T-helper 9 cell (primary cell): ENCODE results near the gene SPSB1.

Experiments used
- DNase-seq: peaks from one replicate; pipeline ENCODE4 v3.0.0-alpha.2; 2020

The SPSB1 gene

DNA sequence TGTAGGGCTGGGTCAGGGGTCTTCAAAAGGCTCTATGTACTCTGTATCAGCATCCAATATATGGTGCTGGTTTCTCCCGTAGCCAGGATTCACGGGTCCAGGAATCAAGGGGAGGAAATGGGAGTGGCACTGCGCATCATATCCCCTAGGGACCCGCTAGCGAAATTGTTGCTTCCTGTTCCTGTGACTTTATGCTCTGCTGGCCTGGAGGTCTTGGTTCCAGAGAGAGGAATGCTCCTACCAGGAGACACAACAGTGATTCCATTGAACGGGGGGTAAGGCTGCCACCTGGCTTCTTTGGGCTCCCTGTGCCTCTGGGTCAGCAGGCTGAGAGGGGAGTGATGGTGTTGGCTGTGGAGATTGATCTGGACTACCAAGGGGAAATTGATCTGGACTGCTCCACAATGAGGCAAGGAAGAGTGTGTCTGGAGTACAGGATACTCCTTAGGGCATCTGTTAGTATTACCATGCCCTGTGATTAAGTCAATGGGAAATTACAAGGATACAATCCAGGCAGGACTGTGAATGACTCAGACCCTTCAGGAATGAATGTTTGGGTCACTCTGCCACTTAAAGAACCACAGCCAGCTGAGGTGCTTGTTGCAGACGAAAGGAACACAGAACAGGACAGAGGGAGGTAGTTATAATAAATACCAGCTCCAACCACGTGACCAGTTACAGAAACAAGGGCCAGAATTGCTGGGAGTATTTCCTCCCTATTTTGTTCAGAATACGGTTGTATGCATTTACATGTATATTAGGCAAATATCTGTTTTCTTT is 10.2 kb downstream of the SPSB1 start:
- no peak for DNase-seq

DNA sequence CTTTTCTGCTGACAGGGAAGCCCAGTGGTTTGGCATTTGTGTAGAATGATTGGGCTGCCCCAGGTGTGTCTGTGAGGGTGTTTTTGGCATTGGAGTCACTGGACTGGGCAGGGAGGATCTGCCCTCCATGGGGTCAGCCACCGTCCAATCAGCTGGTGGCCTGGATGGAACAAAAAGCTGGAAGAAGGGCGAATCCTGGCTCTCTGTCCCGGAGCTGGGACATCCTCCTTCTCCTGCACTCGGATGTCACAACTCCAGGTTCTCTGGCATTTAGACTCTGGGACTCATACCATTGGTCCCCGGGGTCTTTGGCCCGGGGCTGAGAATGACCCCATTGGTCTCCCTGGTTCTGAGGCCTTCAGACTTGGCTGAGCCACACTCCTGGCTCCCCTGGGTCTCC is 11.2 kb downstream of the SPSB1 start:
- no peak for DNase-seq

DNA sequence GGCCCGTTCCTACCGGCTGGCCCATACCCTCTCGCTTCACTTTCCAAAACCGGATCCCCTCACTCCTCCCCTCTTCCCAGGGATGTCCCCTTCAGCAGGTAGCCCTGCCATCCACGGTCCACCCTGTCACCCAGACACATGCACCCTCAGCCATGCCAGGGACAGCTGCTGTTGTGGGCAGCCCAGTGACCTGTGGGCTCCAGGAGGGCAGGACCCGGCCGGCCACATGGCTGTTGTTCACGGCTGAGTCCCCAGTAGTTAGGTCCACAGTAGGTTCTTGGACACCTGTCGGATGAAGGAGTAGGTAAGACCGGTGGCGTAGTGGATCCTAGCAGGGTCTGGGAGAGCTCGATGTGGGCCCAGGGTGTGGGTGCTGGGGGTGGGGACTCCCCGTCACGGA is 12.5 kb downstream of the SPSB1 start:
- DNase-seq: no peak

DNA sequence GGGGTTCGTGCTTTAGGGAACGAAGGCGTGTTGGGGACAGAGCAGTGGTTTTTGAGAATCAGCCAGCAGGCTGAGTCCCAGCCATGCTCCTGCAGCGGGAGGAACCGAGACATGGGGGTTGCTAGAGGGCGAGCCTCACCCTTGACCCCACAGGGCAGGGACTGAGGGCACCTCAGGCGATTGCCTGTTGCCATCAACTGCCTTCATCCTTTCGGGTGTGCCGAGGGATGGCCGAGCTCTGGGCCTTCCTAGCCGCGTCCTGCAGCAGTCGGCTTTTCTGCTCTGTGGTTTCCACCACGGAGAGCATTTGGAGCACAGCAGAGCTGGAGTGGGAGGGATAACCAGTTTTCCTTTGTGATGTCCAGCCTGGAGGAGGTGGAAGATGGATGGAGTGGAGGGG is 13.3 kb downstream of the SPSB1 start:
- no peak for DNase-seq

DNA sequence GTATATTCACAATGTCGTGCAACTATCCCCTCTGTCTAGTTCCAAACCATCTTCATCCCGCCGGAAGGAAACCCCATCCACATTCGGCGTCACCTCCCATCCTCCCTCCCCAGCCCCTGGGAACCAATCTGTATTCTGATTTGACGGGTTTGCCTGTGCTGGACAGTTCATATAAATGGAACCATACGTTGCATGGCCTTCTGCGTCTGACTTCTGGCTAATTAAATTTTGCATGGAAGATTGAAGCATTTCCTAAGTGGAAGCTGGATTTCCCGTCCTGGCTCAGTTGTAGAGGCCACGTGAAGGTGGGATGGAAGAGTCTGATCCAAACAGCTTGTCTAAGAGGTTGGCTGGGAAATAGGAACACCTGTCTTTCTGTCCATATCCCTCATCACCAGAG is 14.6 kb downstream of the SPSB1 start:
- no peak for DNase-seq

DNA sequence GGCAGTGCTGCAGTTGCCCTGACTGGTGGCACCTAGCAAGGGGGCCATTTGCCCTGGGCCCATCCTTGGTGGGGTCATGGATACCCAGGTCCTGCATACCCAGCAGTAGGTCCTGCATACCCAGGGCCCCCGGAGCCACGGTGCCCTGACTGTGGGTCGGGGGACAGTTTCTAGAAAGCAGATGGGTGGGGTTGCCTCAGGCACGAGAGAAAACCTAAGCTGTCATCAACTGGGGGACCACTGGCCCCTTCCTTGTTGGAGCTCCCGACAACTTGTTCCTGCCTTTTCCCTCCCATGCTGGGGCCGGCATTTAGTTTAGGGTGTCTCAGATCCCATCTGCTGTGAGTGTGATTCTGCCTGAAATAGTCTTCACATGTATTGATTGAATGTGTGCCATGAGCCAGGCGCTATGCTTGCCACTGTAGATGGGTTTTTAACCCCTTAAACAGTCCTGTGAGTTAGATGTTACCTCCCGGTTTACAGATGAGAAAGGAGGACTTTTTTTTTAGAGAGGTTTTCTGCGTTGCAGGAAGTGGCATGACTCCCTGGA is 15.6 kb downstream of the SPSB1 start:
- no peak for DNase-seq

DNA sequence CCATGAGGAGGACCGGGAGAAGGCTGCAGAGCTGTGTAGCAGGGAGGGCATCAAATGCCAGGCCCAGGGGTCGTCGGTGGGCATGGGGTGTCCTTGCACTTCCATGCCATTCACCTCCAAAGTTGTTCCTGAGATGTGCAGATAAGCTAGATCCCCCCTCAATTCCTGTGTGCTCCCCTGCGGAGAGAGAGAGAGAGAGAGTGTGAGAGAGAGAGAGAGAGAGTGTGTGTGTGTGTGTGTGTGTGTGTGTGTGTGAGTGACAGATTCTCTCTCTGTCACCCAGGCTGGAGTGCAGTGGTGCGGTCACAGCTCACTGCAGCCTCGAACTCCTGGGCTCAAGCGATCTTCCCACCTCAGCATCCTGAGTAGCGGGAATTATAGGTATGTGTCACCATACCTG is 16.4 kb downstream of the SPSB1 start:
- DNase-seq: no peak

DNA sequence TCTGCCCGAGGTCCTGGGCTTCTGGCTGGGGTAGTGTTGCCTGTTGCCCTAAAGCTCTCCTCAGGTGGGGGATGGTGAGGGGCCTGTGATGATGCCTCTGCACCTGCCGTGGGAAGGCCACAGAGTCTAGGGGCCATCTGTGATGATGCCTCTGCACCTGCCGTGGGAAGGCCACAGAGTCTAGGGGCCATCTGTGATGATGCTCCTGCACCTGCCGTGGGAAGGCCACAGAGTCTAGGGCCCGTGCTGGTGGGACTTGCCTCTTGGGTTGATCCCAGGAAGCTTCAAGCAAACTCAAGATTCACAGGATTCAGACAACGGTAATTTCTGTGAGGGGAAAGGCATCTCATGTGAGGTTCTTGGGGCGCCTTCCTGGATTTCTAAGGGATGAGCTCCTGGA is 17.3 kb downstream of the SPSB1 start:
- no peak for DNase-seq

DNA sequence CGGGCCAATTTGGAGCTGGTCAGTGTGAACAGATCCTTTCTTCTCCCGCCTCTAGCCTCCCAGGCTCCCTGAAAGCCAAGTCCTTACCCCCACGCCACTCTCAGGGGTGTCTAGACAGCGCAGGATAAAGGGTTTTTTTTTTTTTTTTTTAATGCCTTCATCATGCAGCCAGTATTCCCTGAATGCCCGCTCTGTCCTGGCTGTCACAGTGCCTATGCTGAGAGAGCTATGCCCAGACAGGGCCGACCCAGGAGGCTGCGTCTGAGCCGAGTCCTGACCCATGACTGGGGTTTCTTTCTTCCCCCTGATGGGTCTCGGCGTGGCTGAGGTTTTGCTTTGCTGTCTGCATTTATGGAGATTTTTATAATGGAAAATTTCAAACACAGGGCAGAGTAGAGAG is 18.3 kb downstream of the SPSB1 start:
- no peak for DNase-seq

DNA sequence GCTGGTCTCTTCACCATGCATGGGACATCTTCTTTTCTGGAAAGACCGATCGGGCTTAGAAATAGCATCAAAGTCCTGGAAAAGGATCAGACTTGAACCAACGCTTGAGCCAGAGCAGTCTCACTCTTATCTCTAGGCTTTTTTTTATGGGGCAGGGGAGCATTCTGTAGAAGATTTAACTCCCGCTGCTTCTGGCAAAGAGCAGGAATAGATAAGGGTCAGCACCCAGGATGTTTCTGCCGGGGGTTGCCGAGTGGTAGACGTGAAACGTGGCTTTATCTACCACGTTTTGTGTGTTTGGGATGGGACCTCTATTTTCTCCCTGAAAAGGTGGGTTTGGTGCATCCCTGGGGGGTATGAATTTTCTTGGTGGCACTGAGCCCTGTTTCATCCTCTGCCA is 18.8 kb downstream of the SPSB1 start:
- no peak for DNase-seq

DNA sequence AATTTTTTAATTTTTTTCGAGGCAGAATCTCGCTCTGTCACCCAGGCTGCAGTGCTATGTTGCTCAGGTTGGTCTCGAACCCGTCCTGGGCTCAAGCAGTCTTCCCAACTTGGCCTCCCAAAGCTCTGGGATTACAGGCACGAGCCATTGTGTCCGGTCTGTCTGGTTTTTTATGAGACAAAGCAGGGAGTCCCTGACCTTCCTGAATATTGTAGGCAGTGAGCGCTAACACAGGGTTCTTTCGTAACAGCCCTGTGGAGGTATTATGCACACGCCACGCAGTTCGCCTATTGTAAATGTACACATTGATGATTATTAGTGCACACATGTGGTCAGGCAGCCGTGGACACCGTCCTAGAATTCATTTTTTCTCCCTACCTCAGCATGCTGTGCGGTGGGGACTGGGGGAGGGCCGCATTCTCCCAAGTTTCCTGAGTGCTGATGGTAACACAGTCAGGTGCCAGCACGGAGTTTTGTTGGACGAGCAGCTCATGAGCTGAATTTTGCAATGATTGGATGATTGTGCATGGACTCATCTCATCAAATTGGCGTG is 19.6 kb downstream of the SPSB1 start:
- no peak for DNase-seq

DNA sequence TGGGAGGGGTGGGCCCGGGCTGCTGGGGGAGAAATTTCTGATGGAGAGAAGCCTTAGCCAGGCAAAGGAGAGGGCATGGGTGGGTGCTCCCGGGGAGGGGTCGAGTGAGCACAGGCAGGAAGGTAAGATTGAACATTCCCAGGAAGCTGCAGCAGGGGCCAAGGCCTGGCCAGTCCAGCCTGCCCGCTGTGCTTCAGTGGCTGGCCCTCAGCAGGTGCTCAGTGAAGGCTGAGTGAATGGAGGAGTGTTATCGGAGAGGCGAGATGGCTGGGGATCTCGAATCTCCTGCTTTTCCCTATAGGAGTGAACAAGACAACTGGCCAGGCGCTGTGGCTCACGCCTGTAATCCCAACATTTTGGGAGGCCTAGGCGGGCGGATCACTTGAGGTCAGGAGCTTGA is 20.9 kb downstream of the SPSB1 start:
- no peak for DNase-seq

DNA sequence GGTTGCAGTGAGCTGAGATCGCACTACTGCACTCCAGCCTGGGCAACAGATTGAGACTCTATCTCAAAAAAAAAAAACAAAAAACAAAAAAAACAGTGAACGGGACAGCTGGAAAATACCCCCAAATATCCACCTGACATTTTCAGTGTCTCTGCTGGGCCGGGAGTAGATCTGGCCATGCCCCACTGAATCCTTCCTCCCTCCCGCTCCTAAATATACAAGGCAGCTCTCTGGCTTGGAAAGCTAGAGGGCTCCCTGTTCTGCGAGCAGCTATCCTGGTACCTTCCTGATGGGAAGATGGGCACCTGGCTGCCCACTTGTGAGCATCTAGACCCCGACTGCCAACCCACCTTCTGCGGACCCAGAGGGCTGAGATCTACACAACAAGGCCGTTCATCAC is 21.4 kb downstream of the SPSB1 start:
- DNase-seq: no peak

DNA sequence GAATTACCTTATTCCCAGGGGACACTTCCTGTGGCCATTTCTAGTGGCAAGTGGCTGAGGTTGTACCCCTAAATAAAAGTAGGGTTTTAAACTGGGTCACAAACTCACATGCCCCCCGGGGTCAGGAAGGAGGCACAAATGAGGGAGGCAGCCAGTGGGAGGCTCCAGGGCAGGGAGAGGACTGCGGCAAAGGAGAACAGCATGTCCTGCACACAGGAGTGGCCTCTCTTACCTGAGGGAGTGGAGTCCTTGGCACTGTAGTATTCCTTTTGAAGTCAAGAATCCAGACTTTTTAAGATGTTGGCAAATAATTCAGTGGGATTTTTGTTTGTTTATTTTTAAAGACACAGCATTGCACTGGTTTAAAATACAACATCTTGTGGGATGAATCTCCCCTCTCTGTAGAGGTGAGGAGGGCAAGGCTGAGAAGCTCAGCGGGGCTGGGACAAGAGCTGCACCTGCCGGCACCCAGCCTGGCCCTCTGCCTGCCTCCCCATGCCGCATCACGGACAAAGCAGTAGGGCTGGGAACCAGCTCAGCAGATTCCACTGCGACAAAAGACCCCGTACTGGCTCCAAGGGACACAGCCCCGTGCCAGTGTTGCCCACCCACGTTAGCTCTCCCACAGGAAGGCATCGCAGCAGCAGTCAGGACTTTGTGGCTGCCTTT is 22.2 kb downstream of the SPSB1 start:
- no peak for DNase-seq

DNA sequence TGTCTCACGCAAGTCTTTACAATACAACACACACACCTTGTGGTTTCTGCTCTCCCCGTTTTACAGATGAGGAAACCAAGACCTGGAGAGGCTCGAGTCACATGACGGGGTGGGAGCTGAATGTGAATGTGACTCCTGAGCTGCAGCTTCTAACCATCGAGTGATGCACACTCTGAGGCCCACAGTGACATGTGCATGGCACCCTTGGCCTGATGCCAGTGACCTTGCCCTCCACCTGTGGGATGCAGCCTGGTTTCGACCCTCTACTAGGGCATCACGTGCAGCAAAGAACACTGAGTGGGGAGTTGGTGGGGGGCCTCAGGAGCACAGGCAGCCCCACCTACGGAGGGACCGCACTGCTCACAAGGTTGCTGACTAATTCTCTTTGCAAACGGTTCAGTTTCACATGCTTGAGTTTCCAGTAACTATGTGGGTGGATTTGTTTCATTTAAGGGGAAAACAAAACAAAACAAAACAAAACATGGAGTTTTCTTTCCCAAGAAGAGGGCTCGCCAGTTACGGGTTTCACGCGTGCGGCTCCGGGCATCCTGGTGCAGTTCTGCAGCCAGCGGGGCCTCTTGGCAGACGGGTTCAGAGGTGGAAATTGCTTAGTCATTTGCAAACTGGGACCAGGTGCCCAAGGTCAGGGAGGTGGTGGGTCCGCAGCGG is 22.9 kb downstream of the SPSB1 start:
- no peak for DNase-seq

DNA sequence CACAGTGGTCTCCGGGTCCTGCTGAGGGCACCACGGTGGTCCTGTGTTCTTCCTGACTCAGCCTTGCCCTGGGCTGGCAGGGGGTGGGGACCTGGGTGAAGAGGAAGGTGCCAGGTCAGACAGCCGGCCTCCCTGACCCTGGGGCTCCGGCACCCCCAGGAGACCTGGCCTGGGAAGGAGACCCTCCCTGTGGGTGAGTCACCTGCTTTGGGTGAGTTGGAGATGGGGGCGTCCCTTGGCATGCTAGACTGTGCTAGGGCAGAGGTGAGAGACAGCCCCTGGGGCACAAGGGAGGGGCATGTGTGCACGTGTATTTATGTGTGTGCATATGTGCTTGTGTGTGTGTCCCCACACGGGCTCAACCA is 23.4 kb downstream of the SPSB1 start:
- DNase-seq: no peak

DNA sequence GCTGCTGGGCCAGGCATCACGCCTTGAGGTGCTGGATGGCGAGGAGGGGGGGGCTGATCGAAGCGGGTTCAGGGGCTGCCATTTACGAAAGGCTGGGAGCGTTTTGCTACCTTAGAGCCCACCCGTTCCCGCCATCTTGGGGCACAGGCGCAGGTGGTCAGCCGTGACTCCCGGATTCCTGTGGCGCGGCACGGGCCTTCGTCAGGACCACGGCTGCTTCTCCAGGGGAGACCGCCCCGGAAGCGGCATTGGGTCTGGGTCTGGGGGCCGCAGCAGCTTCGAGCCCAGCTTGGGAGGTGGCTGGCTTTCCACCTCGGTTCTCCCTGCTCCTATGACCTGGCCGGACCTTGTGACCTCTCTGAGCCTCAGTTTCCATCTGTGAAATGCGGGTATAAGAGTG is 23.8 kb downstream of the SPSB1 start:
- no peak for DNase-seq

DNA sequence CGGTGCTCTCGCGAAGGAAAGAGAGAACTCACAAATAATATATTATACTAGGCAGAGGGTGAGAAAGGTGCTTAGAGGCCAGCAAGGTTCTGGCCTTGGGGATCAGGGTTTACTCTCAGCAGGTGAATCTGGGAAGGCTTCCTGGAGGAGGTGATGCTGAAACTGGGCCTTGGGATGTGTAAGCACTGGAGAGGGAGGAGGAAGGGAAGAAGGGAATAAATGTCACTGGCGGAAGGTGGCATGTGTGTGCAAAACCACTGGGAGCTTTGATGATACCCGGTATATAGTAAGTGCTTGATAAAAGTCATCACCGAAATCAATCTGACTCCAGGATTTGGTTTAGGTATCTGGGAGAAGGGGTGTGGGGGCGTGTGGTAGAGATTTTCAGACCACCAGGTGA is 24.4 kb downstream of the SPSB1 start:
- DNase-seq: no peak

DNA sequence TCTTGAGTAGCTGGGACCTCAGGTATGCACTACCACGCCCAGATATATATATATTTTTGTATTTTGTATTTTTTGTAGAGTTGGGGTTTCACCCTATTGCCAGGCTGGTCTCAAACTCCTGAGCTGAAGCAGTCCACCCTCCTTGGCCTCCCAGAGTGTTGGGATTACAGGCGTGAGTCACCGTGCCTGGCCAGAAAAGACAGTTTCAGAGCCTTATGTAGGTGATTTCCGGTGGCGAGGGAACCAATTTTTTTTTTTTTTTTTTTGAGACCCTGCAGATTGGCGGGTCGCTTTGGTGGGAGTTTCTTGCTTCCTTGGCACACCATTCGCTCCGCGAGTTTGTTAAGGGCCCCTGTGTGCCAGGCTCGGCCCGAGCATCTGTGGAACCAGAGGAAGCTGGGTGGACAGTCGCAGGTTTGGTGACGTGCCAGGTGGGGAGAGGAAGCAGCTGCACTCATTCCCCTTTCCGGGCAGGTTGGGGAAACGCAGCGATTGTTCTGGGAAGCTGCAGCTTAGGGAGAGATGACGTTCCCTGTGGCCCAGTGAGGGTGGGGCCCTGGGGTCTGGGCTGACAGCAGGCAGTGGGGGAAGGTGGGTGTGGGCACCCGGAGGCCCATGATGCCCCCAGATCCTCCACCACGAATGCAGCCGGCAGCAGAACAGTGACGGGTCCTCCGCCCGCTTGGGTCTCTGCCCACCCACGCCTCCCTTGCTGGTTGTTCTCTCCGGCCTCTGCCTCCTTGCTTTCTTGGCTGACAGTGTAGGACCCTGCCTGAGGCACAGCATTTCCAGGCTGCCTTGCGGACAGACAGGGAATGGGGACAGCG is 25.1 kb downstream of the SPSB1 start:
- DNase-seq: no peak

DNA sequence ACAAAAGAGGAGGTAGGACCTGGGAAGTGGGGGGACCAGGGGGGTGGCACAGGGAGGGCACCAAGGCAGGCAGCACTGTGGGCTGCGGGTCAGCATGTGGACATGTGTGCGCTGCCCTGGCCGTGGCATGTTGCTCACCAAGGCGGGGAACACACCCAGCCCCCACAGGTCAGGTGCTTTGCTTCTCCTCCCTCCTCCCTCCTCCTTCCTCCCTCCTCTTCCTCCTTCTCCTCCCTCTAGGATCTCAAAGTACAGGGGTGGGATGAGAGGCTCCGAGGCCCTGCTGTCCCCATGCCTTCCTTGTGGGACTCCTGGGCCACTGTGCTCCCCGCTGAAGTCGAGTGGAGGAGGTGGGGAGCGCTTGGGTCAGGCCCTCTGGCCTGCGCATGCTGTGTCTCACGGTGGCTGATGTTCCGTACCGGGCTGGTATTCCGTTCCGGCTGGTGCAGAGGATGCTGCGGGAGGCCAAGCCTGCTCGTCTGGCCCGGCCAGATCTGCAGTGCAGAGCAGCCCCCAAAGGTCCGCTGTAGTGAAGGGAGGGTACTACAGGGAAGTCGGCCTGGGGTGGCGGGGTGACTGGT is 26.6 kb downstream of the SPSB1 start:
- DNase-seq: no peak

DNA sequence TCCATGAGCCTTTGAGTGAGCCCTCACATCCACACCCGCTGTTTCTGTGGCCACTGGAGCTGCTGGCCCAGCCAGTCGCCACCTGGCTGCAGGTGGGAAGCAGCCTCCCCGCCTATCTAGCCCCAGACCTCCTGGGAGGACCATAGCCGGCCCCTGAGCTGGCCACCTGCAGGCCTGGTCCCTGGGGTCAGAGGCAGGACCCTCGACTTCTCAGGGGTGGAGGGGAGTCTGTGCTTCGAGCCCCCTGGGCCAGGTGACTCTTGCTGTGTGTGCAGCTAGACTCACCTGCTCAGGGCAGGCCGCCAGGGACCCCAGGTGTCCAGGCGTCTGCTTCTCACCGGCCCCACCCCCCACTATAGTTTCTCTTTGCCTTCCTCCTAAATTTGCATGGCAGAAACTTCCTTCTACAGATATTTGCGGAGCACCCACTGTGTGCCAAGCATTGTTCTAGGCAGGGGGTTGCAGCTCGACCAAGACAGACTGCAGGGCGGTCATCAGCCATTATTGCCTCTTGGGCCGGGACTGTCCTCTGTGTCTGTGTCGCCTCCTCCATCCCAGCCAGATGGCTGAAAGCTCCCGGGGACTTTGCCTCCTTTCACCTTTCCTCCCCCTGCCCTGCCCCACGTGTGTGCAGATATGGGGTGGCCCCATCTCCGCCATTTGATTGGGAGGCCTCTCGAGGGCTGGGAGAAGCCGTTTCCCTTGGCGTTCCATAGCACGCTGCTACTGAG is 27.3 kb downstream of the SPSB1 start:
- no peak for DNase-seq
